ENCODE data around the gene WBP11.

The WBP11 gene

GRCh38 chr12:14827043-14827442 lies 23.8 kb upstream of the WBP11 start:
- H3K36me3 ChIP-seq (ENCODE audit: insufficient read depth, low read length) = no peaks in the 10 kb centered on the region
- H3K4me3 ChIP-seq (ENCODE audit: low read depth, low read length, poor library complexity, severe bottlenecking) = no peak overlapping the region
- no peak overlapping the region for H3K4me2 ChIP-seq (ENCODE audit: low read length)
- no peaks in the 10 kb centered on the region for H3F3A ChIP-seq (ENCODE audit: insufficient read depth, low read length)
- H2AFZ ChIP-seq (ENCODE audit: low read length) = no peak overlapping the region
- H3K27ac ChIP-seq (ENCODE audit: low read depth, low read length, poor library complexity, severe bottlenecking) = no peak overlapping the region
- no peak overlapping the region for H3K9ac ChIP-seq (ENCODE audit: low read length)
- H3K9me2 ChIP-seq (ENCODE audit: low read depth, low read length) = no peaks in the 10 kb centered on the region
- H3K4me1 ChIP-seq (ENCODE audit: insufficient read depth, low read length, severe bottlenecking) = no peaks in the 10 kb centered on the region
- TF ChIP-seq CTCF (IDR thresholded peaks at IDR 0.05; ENCODE audit: low read length) = no peak
- TF ChIP-seq EZH2 (IDR thresholded peaks at IDR 0.05; ENCODE audit: borderline replicate concordance, low read length) = no peak
- H3K27me3 ChIP-seq (ENCODE audit: insufficient read depth, low read length) = no peaks in the 10 kb centered on the region
- H3K79me2 ChIP-seq (ENCODE audit: insufficient read depth, low read length) = no peaks in the 10 kb centered on the region
- H3K9me3 ChIP-seq (ENCODE audit: low read length) = no peaks in the 10 kb centered on the region
- no peaks in the 10 kb centered on the region for H4K20me1 ChIP-seq (ENCODE audit: insufficient read depth, low read length)

GRCh38 chr12:14826491-14826890 lies 23.2 kb upstream of the WBP11 start:
- H3K27ac ChIP-seq (ENCODE audit: low read depth, low read length, poor library complexity, severe bottlenecking) = no peak overlapping the region
- H3F3A ChIP-seq (ENCODE audit: insufficient read depth, low read length) = no peaks in the 10 kb centered on the region
- no peaks in the 10 kb centered on the region for H3K9me3 ChIP-seq (ENCODE audit: low read length)
- no peaks in the 10 kb centered on the region for H3K27me3 ChIP-seq (ENCODE audit: insufficient read depth, low read length)
- no peaks in the 10 kb centered on the region for H3K79me2 ChIP-seq (ENCODE audit: insufficient read depth, low read length)
- H3K4me1 ChIP-seq (ENCODE audit: insufficient read depth, low read length, severe bottlenecking) = no peaks in the 10 kb centered on the region
- no peaks in the 10 kb centered on the region for H4K20me1 ChIP-seq (ENCODE audit: insufficient read depth, low read length)
- H3K9me2 ChIP-seq (ENCODE audit: low read depth, low read length) = no peaks in the 10 kb centered on the region
- H3K36me3 ChIP-seq (ENCODE audit: insufficient read depth, low read length) = no peaks in the 10 kb centered on the region
- no peak overlapping the region for H2AFZ ChIP-seq (ENCODE audit: low read length)
- no peak overlapping the region for H3K4me2 ChIP-seq (ENCODE audit: low read length)
- H3K9ac ChIP-seq (ENCODE audit: low read length) = no peak overlapping the region
- no peak overlapping the region for H3K4me3 ChIP-seq (ENCODE audit: low read depth, low read length, poor library complexity, severe bottlenecking)
- TF ChIP-seq CTCF (IDR thresholded peaks at IDR 0.05; ENCODE audit: low read length) = no peak
- no peak for TF ChIP-seq EZH2 (IDR thresholded peaks at IDR 0.05; ENCODE audit: borderline replicate concordance, low read length)

- Histone ChIP-seq H3K9ac (ENCODE audit: low read length) (no peak overlapping the region), H3K4me2 (ENCODE audit: low read length) (no peak overlapping the region)
- no peak for TF ChIP-seq EZH2 (IDR thresholded peaks at IDR 0.05; ENCODE audit: borderline replicate concordance, low read length)
- TF ChIP-seq CTCF (IDR thresholded peaks at IDR 0.05; ENCODE audit: low read length) = no peak
Observed at GRCh38 chr12:14825256-14825655, 22.0 kb upstream of the WBP11 start.

More at GRCh38 chr12:14825256-14825655, 22.0 kb upstream of the WBP11 start:
- Histone ChIP-seq H3K4me3 (ENCODE audit: low read depth, low read length, poor library complexity, severe bottlenecking) (no peak overlapping the region), H2AFZ (ENCODE audit: low read length) (no peak overlapping the region), H3K79me2 (ENCODE audit: insufficient read depth, low read length) (no peaks in the 10 kb centered on the region), H3K27ac (ENCODE audit: low read depth, low read length, poor library complexity, severe bottlenecking) (no peak overlapping the region), H3K36me3 (ENCODE audit: insufficient read depth, low read length) (no peaks in the 10 kb centered on the region), H3F3A (ENCODE audit: insufficient read depth, low read length) (no peaks in the 10 kb centered on the region), H3K27me3 (ENCODE audit: insufficient read depth, low read length) (no peaks in the 10 kb centered on the region), H3K9me3 (ENCODE audit: low read length) (no peaks in the 10 kb centered on the region), H3K4me1 (ENCODE audit: insufficient read depth, low read length, severe bottlenecking) (no peaks in the 10 kb centered on the region), H4K20me1 (ENCODE audit: insufficient read depth, low read length) (no peaks in the 10 kb centered on the region), H3K9me2 (ENCODE audit: low read depth, low read length) (no peaks in the 10 kb centered on the region)

Measured in OCI-LY1 (cell line).